H9 (cell line): ENCODE data around the gene NRXN3. TPM values are rescaled to one million over a fixed set of nuclear protein-coding genes. Genes with fewer than 3 reads are reported as not detected.

Source experiments
- DNase-seq: peaks from one replicate; pipeline ENCODE4 v3.0.0-alpha.2; 2017
- H2AFZ ChIP-seq: one replicate; pipeline ENCODE4 v1.6.1; 2013; ENCODE audit warnings: mild to moderate bottlenecking, low read length, control low read depth, moderate library complexity
- H2AK5ac ChIP-seq: 2 replicates; pipeline ENCODE4 v1.6.1; 2013; ENCODE audit warnings: low read length, control low read depth, mixed read lengths; ENCODE audit not compliant: insufficient read length
- H2BK120ac ChIP-seq: one replicate; pipeline ENCODE4 v1.6.1; 2013; ENCODE audit warnings: low read depth, mild to moderate bottlenecking, low read length, control low read depth, inconsistent platforms; ENCODE audit not compliant: poor library complexity, severe bottlenecking
- H2BK12ac ChIP-seq: 2 replicates; pipeline ENCODE4 v1.6.1; 2013; ENCODE audit warnings: low read length, control low read depth, mixed read lengths, low read depth; ENCODE audit not compliant: insufficient read length
- H2BK15ac ChIP-seq: 2 replicates; pipeline ENCODE4 v1.6.1; 2013; ENCODE audit warnings: low read depth, low read length, control low read depth
- H2BK20ac ChIP-seq: one replicate; pipeline ENCODE4 v1.6.1; 2013; ENCODE audit warnings: low read depth, mild to moderate bottlenecking, low read length, control low read depth, inconsistent platforms; ENCODE audit not compliant: poor library complexity, severe bottlenecking
- H2BK5ac ChIP-seq: 2 replicates; pipeline ENCODE4 v1.6.1; 2013; ENCODE audit warnings: low read length, control low read depth, mixed read lengths; ENCODE audit not compliant: insufficient read length
- H3K14ac ChIP-seq: 2 replicates; pipeline ENCODE4 v1.6.1; 2013; ENCODE audit warnings: low read length, control low read depth; ENCODE audit not compliant: insufficient read depth
- H3K18ac ChIP-seq: 2 replicates; pipeline ENCODE4 v1.6.1; 2013; ENCODE audit warnings: low read depth, mild to moderate bottlenecking, mixed read lengths, low read length, control low read depth; ENCODE audit not compliant: insufficient read length
- H3K23ac ChIP-seq: 2 replicates; pipeline ENCODE4 v1.6.1; 2013; ENCODE audit warnings: low read length, control low read depth, mixed read lengths, low read depth; ENCODE audit not compliant: insufficient read length
- H3K23me2 ChIP-seq: 2 replicates; pipeline ENCODE4 v1.6.1; 2013; ENCODE audit warnings: low read depth, mild to moderate bottlenecking, mixed read lengths, low read length, control low read depth; ENCODE audit not compliant: insufficient read length, poor library complexity, severe bottlenecking
- H3K27ac ChIP-seq: 2 replicates; pipeline ENCODE4 v1.5.1; 2013; ENCODE audit warnings: low read length, control low read depth, mixed read lengths, low read depth; ENCODE audit not compliant: insufficient read length
- H3K27me3 ChIP-seq: 2 replicates; pipeline ENCODE4 v1.6.1; 2013; ENCODE audit warnings: low read length, control low read depth, inconsistent platforms; ENCODE audit not compliant: insufficient read depth
- H3K4ac ChIP-seq: 2 replicates; pipeline ENCODE4 v1.6.1; 2013; ENCODE audit warnings: low read depth, mild to moderate bottlenecking, control low read depth, inconsistent platforms, low read length, moderate library complexity
- H3K4me1 ChIP-seq: 2 replicates; pipeline ENCODE4 v1.6.1; 2013; ENCODE audit warnings: low read length, control low read depth, inconsistent platforms; ENCODE audit not compliant: insufficient read depth
- H3K4me2 ChIP-seq: 2 replicates; pipeline ENCODE4 v1.6.1; 2013; ENCODE audit warnings: low read length, control low read depth, mixed read lengths; ENCODE audit not compliant: insufficient read length, insufficient read depth
- H3K56ac ChIP-seq: 2 replicates; pipeline ENCODE4 v1.6.1; 2013; ENCODE audit warnings: low read depth, mild to moderate bottlenecking, mixed read lengths, low read length, control low read depth; ENCODE audit not compliant: insufficient read length
- H3K79me1 ChIP-seq: 2 replicates; pipeline ENCODE4 v1.6.1; 2013; ENCODE audit warnings: low read depth, mild to moderate bottlenecking, moderate library complexity, low read length, control low read depth, inconsistent platforms; ENCODE audit not compliant: insufficient read depth, poor library complexity, severe bottlenecking
- H3K79me2 ChIP-seq: 2 replicates; pipeline ENCODE4 v1.6.1; 2013; ENCODE audit warnings: low read length, control low read depth, inconsistent platforms; ENCODE audit not compliant: insufficient read depth
- H3K9ac ChIP-seq: 2 replicates; pipeline ENCODE4 v1.6.1; 2013; ENCODE audit warnings: low read length, control low read depth, mixed read lengths; ENCODE audit not compliant: insufficient read length; ENCODE audit errors: extremely low read depth
- H3K9me3 ChIP-seq: one replicate; pipeline ENCODE4 v1.6.1; 2013; ENCODE audit warnings: low read depth, low read length, inconsistent platforms; ENCODE audit not compliant: control insufficient read depth
- H3T11ph ChIP-seq: one replicate; pipeline ENCODE4 v1.6.1; 2013; ENCODE audit warnings: mild to moderate bottlenecking, low read length, control low read depth, inconsistent platforms
- H4K20me1 ChIP-seq: one replicate; pipeline ENCODE4 v1.6.1; 2013; ENCODE audit not compliant: control insufficient read depth, insufficient read length, insufficient read depth
- H4K5ac ChIP-seq: 2 replicates; pipeline ENCODE4 v1.6.1; 2013; ENCODE audit warnings: low read depth, mild to moderate bottlenecking, mixed read lengths, low read length, control low read depth; ENCODE audit not compliant: insufficient read length
- H4K8ac ChIP-seq: replicated peaks from 2 replicates; pipeline ENCODE4 v1.6.1; 2013; ENCODE audit warnings: low read length, control low read depth, mixed read lengths, low read depth; ENCODE audit not compliant: insufficient read length
- H4K91ac ChIP-seq: 2 replicates; pipeline ENCODE4 v1.6.1; 2013; ENCODE audit warnings: low read depth, mild to moderate bottlenecking, moderate library complexity, mixed read lengths, low read length, control low read depth; ENCODE audit not compliant: insufficient read length
- H3K27ac Mint-ChIP-seq, 3 experiments: 2 replicates in 2 of 3; 3 replicates in 1 of 3; pipeline ENCODE4 v1.8.0; 2020 to 2021; ENCODE audit warnings: mixed read lengths in 3 of 3, mild to moderate bottlenecking in 1 of 3, moderate library complexity in 1 of 3
- H3K27me3 Mint-ChIP-seq: 2 replicates; pipeline ENCODE4 v1.8.0; 2021; ENCODE audit warnings: low read depth, mild to moderate bottlenecking, moderate library complexity, mixed read lengths
- H3K36me3 Mint-ChIP-seq, 3 experiments: 2 replicates in 2 of 3; 3 replicates in 1 of 3; pipeline ENCODE4 v1.8.0; 2020 to 2021; ENCODE audit warnings: low read depth in 3 of 3, mixed read lengths in 3 of 3; ENCODE audit not compliant: insufficient read depth in 1 of 3
- H3K4me1 Mint-ChIP-seq, 2 experiments: 2 replicates each; pipeline ENCODE4 v1.8.0; 2020; ENCODE audit warnings: mixed read lengths in 2 of 2
- H3K4me3 Mint-ChIP-seq, 2 experiments: 2 replicates in 1 of 2; 3 replicates in 1 of 2; pipeline ENCODE4 v1.8.0; 2020 to 2021; ENCODE audit warnings: mild to moderate bottlenecking in 2 of 2, mixed read lengths in 2 of 2, moderate library complexity in 1 of 2
- H3K9me3 Mint-ChIP-seq, 2 experiments: 2 replicates in 1 of 2; 3 replicates in 1 of 2; pipeline ENCODE4 v1.8.0; 2020; ENCODE audit warnings: mild to moderate bottlenecking in 2 of 2, mixed read lengths in 2 of 2, moderate library complexity in 1 of 2
- WGBS: extraction: QIAGEN DNeasy Blood & Tissue Kit; methylation state at CpG from one replicate; pipeline ENCODE4 v1.1.7; 2013; ENCODE audit warnings: missing lambda C conversion rate, low lambda C conversion rate, mixed read lengths; ENCODE audit not compliant: insufficient read length; ENCODE audit errors: extremely low coverage; 5-methylcytosine and 5-hydroxymethylcytosine counted together
- total RNA-seq: library from RNA; stranded (reverse); gene quantifications from 2 replicates; pipeline ENCODE4 v1.2.1, GENCODE V29; 2021
- TF ChIP-seq, protein P1 (sequence below): fragments of 200-600 bp; sonication (generic); conservative IDR thresholded peaks from 3 replicates; pipeline ENCODE4 v1.8.0; 2021; ENCODE audit warnings: antibody characterized with exemption, mild to moderate bottlenecking

The NRXN3 gene
- total RNA-seq, 1 experiment from 2014 or later, result 1.8 TPM

GRCh38 chr14:78123650-78124253 lies 46.4 kb upstream of the NRXN3 start:
- H2BK5ac ChIP-seq, result no peak overlapping the region
- H3K4ac ChIP-seq, result no peak overlapping the region
- H3K18ac ChIP-seq, result no peak overlapping the region
- H3K4me1 Mint-ChIP-seq, result peaks cover 21 to 23% of the 10 kb centered on the region in 2 experiments
- DNase-seq, result no peak
- no peak overlapping the region for H3K14ac ChIP-seq
- peaks cover 2% of the 10 kb centered on the region; the same call in 1 of the 2 replicates for H3K27me3 Mint-ChIP-seq
- no peak overlapping the region for H3K56ac ChIP-seq
- H3K4me3 Mint-ChIP-seq, result no peak overlapping the region; a peak in 1 of 5 replicates
- no peak overlapping the region for H4K5ac ChIP-seq
- no peak overlapping the region for H3K9ac ChIP-seq
- no CpG with 5 or more reads among the region's 2 CpGs for WGBS
- H3K27ac Mint-ChIP-seq, result peak overlapping the region in 1 of 3 experiments; percentile 45; a peak in 1 of 7 replicates
- H2BK15ac ChIP-seq, result no peak overlapping the region
- H3K9me3 ChIP-seq, result no peaks in the 10 kb centered on the region
- peaks cover 0 to 11% (median 4%) of the 10 kb centered on the region in 3 experiments; a peak in 4 of 7 replicates for H3K36me3 Mint-ChIP-seq
- H3K4me1 ChIP-seq, result no peaks in the 10 kb centered on the region
- H3K27ac ChIP-seq, result no peak overlapping the region
- no peak overlapping the region for H2AK5ac ChIP-seq
- H4K8ac ChIP-seq, result no peak overlapping the region
- no peak overlapping the region for H2BK120ac ChIP-seq
- TF ChIP-seq, protein P1, sequence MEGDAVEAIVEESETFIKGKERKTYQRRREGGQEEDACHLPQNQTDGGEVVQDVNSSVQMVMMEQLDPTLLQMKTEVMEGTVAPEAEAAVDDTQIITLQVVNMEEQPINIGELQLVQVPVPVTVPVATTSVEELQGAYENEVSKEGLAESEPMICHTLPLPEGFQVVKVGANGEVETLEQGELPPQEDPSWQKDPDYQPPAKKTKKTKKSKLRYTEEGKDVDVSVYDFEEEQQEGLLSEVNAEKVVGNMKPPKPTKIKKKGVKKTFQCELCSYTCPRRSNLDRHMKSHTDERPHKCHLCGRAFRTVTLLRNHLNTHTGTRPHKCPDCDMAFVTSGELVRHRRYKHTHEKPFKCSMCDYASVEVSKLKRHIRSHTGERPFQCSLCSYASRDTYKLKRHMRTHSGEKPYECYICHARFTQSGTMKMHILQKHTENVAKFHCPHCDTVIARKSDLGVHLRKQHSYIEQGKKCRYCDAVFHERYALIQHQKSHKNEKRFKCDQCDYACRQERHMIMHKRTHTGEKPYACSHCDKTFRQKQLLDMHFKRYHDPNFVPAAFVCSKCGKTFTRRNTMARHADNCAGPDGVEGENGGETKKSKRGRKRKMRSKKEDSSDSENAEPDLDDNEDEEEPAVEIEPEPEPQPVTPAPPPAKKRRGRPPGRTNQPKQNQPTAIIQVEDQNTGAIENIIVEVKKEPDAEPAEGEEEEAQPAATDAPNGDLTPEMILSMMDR, result no peak
- no peak overlapping the region for H3K23ac ChIP-seq
- no peak overlapping the region for H2BK20ac ChIP-seq
- H3K23me2 ChIP-seq, result no peaks in the 10 kb centered on the region
- no peaks in the 10 kb centered on the region for H4K20me1 ChIP-seq
- no peaks in the 10 kb centered on the region for H3K79me1 ChIP-seq
- no peak overlapping the region for H4K91ac ChIP-seq
- no peaks in the 10 kb centered on the region for H3K79me2 ChIP-seq
- H2AFZ ChIP-seq, result no peak overlapping the region
- no peak overlapping the region for H3T11ph ChIP-seq
- no peak overlapping the region for H3K4me2 ChIP-seq
- H2BK12ac ChIP-seq, result no peak overlapping the region
- H3K27me3 ChIP-seq, result no peaks in the 10 kb centered on the region
- H3K9me3 Mint-ChIP-seq, result peaks cover 6 to 7% of the 10 kb centered on the region in 2 experiments; a peak in 3 of 5 replicates
